Gastroesophageal sphincter (tissue), 4 donors: ENCODE results near the gene CASTOR2. TPM values are rescaled to one million over a fixed set of nuclear protein-coding genes. Genes with fewer than 3 reads are reported as not detected.
"Not testable (repeated sequence)": the region's sequence is repeated elsewhere in the genome, so short reads cannot be mapped to it uniquely, and the experiment has no call there.

Source experiments
- ATAC-seq: fragments of 150-250 bp; one replicate; pipeline ENCODE4 v1.9.1; 2016; ENCODE audit warnings: mild to moderate bottlenecking, moderate library complexity
- H3K27ac ChIP-seq, 4 donors: fragments of 200-600 bp; sonication (generic) in 3 of 4; 1 replicate in 3 of 4; 2 replicates in 1 of 4; pipeline ENCODE4 v1.5.1; 2016 to 2019
- H3K27me3 ChIP-seq: fragments of 200-600 bp; sonication (generic); one replicate; pipeline ENCODE4 v1.5.1; 2019
- H3K36me3 ChIP-seq, 2 donors: fragments of 200-600 bp; sonication (generic); one replicate each; pipeline ENCODE4 v1.5.1; 2019; ENCODE audit warnings: control low read depth in 1 of 2
- H3K4me1 ChIP-seq, 3 donors: fragments of 200-600 bp; sonication (generic); 1 replicate in 2 of 3; 2 replicates in 1 of 3; pipeline ENCODE4 v1.5.1; 2016 to 2019; ENCODE audit warnings: control low read depth in 2 of 3
- H3K4me3 ChIP-seq, 2 donors: fragments of 200-600 bp; sonication (generic); one replicate each; pipeline ENCODE4 v1.5.1; 2019; ENCODE audit warnings: mild to moderate bottlenecking in 1 of 2, moderate library complexity in 1 of 2
- H3K9me3 ChIP-seq, 3 donors: fragments of 200-600 bp; sonication (generic); one replicate each; pipeline ENCODE4 v1.5.1; 2017 to 2019; ENCODE audit warnings: control low read depth in 2 of 3
- WGBS, 2 donors: methylation state at CpG; one replicate each; pipeline ENCODE4 v1.1.5; 2018; ENCODE audit warnings: low coverage in 1 of 2; 5-methylcytosine and 5-hydroxymethylcytosine counted together
- total RNA-seq, 4 donors: library from RNA; depleted of rRNA; stranded (reverse); fragments of >200 nt; gene quantifications; one replicate each; pipeline ENCODE4 v1.1.0, GENCODE V29; 2016

Gene CASTOR2
- 10 to 100 TPM in 2 of 4 donors, 1 to 10 TPM in 2; 6.8 to 30.5 (median 14.6) TPM for total RNA-seq

DNA sequence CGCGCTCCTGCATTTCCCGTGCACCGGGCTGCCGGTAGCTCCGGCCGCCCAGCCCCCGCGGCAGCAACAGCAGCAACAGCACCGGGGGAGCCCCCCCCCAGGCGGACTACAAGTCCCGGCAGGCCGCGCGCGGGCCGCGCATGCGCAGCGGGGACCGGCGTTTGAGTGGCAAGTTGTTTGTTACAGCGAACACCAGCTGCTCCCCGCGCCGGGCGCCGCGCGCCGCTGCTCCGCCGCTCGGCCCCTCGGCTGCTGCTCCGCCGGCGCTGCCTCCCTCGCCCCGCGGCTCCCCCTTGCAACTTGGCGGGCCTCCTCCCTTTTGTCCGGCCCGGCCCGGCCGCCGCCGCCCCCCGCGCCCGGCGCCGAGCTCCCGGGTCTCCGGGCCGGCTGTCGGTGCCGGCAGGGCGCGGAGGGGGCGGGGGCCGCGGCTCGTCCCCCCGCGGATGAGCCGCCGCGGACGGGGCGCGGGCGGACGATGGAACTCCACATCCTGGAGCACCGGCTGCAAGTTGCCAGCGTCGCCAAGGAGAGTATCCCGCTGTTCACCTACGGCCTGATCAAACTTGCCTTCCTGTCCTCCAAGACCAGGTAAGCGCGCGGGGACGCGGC lies at the start of gene CASTOR2:
TSS of gene CASTOR2 (plus strand) at position 195 of the 609 bp plus-strand sequence. CDS start at position 476, 281 bp downstream.
- H3K4me3 ChIP-seq: peak within 1 kb of the TSS; percentile 34 to 49

DNA sequence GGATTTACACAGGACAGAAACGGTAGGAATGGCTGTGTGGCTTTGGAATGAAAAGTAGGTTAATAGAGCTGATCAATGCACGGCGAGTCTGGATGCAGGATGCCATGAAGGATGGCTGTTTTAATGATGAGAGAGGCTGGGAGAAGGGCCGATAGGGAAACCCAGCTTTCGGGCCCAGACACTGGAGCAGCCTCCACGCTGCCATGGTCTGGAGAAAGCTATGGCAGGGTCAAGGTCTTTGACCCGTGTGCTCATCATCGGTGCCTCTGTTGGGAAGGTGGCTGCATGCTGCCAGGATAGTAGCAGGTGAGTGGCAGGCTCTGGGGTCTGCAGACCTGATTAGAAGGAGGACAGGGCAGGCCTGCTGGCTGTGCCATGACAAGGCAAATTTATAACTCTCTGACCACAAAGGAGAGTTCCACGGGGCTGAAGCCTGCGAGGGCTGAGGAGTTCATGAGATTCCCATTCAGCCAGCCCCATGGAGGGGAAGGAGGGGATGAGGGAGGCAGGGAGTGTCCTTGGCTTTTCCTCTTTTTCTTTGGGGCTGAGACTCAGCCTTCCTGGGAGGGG lies 42.1 kb upstream of the CASTOR2 start:
- not testable (repeated sequence) for H3K4me3 ChIP-seq, H3K27me3 ChIP-seq, ATAC-seq, H3K4me1 ChIP-seq, H3K9me3 ChIP-seq, H3K36me3 ChIP-seq, H3K27ac ChIP-seq
- 40 to 71% methylated on average over 1 to 3 of the region's 10 CpGs for WGBS, 2 donors

More for the DNA sequence above, at the start of gene CASTOR2:
- not testable (repeated sequence) for H3K36me3 ChIP-seq, H3K4me1 ChIP-seq, H3K9me3 ChIP-seq, H3K27me3 ChIP-seq
- ATAC-seq: peak; percentile 95
- peak within 1 kb of the TSS in 1 of 4 donors; percentile 46 for H3K27ac ChIP-seq
- WGBS, 2 donors: no CpG with 5 or more reads among the region's 84 CpGs

DNA sequence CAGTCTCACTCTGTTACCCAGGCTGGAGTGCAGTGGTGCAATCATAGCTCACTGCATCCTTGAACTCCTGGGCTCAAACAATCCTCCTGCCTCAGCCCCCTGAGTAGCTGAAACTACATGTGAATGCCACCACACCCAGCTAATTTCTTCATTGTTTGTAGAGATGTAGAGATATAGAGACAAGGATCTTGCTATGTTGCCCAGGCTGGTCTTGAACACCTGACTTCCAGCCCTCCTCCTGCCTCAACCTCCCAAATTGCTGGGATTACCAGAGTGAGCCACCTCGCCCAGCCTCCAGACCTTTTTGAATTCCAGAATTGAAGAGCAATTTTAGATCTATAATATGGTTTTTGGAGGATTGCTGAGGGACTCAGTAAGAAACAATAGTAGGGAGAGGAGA lies 40.9 kb upstream of the CASTOR2 start:
- H3K27ac ChIP-seq, H3K27me3 ChIP-seq, H3K9me3 ChIP-seq, H3K4me1 ChIP-seq, H3K4me3 ChIP-seq, H3K36me3 ChIP-seq, ATAC-seq: not testable (repeated sequence)
- 100% methylated on average over 1 of the region's 1 CpG for WGBS, 2 donors

DNA sequence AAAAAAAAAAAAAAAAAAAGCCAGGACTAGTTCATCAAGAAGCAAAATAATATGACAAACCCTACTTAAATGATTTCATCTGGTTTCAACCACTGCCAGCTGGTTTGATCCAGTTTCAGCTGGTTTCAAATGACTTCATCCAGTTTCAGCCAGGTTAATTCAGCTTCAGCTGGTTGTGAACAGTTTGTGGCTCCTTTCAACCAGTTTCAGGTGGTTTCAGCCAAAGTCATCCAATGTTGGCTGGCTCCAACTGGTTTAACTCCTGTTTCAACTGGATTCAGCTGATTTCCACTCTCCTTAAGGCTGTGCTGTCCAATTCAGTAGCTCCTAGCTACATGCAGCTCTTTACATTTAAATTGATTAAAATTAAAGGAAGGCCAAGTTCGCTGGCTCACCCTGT lies 37.5 kb upstream of the CASTOR2 start:
- H3K27ac ChIP-seq, H3K4me1 ChIP-seq, ATAC-seq, H3K4me3 ChIP-seq, H3K9me3 ChIP-seq, H3K36me3 ChIP-seq, H3K27me3 ChIP-seq: not testable (repeated sequence)
- no CpG with 5 or more reads among the region's 1 CpG for WGBS, 2 donors

DNA sequence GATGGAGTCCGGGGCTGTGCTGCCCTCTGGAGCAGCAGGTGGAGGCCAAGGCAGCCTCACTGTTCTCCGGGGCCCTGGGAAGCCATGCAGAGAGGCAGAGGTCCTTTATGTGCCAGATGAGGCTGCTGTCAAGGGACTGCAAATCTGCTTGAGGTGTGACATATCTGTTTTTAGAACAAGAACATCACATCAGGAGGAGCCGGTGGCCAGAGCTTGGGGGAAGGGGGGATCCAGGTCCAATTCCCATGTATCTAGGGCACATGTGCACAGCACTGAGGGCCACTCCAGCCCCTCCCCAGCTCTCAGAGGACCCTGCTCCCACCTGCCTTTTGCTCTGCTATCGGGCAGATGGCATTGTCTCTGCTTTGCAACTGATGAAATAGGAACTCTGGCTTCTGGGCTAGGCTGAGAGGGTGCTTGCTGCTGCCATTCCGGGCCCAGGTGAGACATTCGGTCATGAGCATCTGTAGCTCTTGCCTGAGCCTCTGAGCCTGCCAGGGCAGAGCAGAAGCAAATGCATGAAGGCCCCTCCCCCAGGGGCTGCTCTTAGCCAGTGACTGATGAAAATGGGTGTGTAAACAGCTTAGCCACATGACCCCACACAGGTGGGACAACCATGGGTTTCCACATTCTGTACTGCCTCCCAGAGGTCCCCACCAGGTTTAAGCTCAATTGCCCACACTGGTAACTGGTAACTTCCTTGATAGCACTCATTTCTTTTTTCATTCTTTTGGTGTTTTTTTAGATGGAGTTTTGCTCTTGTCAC lies 32.8 kb upstream of the CASTOR2 start:
- not testable (repeated sequence) for H3K36me3 ChIP-seq, H3K4me1 ChIP-seq, ATAC-seq, H3K4me3 ChIP-seq, H3K27ac ChIP-seq, H3K27me3 ChIP-seq, H3K9me3 ChIP-seq
- no CpG with 5 or more reads among the region's 6 CpGs for WGBS, 2 donors

DNA sequence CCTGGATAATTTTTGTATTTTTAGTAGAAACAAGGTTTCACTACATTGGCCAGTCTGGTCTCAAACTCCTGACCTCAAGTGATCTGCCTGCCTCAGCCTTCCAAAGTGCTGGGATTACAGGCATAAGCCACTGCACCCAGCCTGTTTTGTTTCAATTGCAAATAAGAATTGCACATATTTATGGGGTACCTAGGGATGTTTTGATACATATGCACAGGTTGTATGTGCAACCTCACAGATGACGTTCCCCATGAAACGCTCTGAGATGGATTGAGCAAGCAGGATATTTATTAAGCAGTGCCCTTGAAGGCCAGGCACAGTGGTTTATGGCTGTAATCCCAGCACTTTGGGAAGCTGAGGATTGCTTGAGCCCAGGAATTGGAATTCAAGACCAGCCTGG lies 25.1 kb upstream of the CASTOR2 start:
- WGBS, 2 donors: no CpG with 5 or more reads among the region's 2 CpGs
- not testable (repeated sequence) for H3K27ac ChIP-seq, H3K4me3 ChIP-seq, H3K36me3 ChIP-seq, H3K4me1 ChIP-seq, H3K9me3 ChIP-seq, ATAC-seq, H3K27me3 ChIP-seq

DNA sequence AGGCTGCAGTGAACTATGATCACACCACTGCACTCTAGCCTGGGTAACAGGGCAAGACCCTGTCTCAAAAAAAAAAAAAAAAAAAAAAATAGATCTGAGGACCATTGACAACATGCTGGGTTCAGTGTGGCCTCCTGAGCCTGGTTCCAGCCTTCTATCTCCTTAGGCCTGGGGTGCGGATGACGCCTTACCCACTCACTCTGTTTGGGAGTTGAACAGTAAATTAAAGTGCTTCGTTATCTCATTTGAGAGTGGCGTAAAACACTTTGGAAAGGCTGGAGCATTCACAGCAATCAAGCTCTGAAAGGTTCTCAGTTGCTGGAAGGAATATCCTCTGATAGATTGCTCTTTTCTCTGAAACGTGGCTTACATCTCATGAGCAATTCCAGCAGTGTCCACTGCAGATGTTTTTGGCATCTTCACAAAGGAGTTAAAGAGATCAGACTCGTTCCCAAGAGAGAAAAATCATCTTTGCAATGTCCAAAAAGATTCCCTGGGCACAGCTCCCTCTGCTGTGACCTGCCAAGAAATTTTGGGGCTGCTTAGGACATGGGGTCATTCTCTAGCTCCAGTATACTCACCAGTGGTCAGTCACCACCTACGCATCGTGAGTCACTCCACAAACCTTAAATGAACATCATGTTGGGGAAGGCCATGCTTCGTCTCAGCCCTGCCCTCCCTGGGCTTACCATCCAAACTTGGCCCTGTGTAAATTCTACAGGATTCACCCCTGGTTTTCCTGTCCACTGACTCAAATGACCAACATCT lies 23.0 kb upstream of the CASTOR2 start:
- H3K4me1 ChIP-seq, H3K4me3 ChIP-seq, H3K36me3 ChIP-seq, H3K27me3 ChIP-seq, H3K27ac ChIP-seq, H3K9me3 ChIP-seq: not testable (repeated sequence)
- no CpG with 5 or more reads among the region's 9 CpGs for WGBS, 2 donors
- peak; percentile 43 for ATAC-seq

DNA sequence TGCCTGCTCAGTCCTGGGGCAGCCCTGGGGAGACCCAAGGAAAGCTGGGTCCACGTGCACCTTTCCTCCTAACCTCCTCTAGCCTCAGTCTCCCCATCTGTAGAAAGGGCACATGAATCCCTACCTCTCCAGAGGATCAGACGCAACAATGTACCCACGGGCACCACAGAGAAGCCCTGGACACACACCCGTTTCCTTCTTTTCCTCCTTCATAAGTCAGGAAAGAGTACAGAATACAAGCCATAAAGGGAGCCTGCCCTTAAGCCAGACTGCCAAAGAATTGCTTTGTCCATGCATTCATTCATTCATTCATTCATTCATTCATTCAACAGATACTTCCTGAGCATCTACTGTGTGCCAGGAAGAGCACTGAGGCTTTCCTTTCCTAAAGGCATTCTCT lies 20.6 kb upstream of the CASTOR2 start:
- 58 to 100% methylated on average over 1 to 2 of the region's 4 CpGs for WGBS, 2 donors
- not testable (repeated sequence) for H3K4me1 ChIP-seq, H3K27ac ChIP-seq, ATAC-seq, H3K9me3 ChIP-seq, H3K4me3 ChIP-seq, H3K36me3 ChIP-seq, H3K27me3 ChIP-seq

DNA sequence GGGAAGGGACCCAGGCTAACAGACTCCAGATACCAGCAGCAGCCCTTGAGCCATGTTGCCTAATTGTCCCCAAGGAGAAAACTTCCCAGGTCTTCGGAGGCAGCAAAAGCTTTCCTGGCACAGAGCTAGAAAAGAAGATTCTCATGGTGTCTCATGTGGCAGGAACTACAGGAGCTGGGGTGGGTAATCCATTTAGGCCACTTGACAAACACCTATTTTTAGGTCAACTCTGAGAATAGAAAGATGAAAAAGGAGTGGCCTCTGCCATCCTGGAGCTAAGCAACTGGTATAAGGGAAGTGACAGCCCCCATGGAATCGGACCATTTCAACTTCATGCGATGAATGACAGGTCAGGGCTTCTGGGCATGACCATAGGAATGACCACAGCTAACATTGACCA lies 16.8 kb upstream of the CASTOR2 start:
- H3K36me3 ChIP-seq, ATAC-seq, H3K27me3 ChIP-seq, H3K4me1 ChIP-seq, H3K9me3 ChIP-seq, H3K4me3 ChIP-seq, H3K27ac ChIP-seq: not testable (repeated sequence)
- no CpG with 5 or more reads among the region's 3 CpGs for WGBS, 2 donors

DNA sequence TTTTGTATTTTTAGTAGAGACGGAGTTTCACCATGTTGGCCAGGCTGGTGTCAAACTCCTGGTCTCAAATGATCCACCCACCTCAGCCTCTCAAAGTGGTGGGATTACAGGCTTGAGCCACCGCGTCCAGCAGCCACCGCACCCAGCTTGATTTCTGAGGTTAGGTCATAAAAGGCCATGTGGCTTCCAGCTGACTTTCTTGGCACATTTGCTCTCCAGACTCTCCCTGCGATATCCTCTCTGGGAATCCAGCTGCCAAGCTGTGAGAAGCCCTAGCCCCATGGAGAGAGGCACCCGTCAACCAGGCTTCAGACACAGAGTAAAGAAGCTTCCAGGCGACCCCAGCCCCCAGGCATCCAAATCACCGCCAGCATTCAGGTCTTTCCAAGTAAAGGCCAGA lies 10.7 kb upstream of the CASTOR2 start:
- no CpG with 5 or more reads among the region's 8 CpGs for WGBS, 2 donors
- H3K36me3 ChIP-seq, ATAC-seq, H3K4me1 ChIP-seq, H3K27ac ChIP-seq, H3K4me3 ChIP-seq, H3K27me3 ChIP-seq, H3K9me3 ChIP-seq: not testable (repeated sequence)

DNA sequence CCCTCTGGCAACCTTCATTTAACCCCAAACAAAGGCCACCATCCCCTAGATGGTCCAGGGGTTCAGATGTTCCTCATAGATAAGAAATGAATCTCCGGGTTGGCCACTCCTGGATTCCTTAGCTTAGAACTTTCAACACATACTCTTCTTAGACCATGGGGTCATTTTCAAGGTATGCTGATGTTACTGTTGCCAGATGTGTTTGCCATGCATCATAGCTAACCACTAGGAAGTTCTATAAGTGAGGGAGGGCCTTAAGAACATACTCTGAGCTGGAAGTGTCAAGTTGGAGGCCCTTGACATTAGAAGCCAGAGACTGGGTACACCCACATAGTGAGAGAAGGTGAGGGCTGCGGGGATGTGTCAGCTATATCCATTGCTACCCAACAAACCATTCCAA lies 6.2 kb upstream of the CASTOR2 start:
- no CpG with 5 or more reads among the region's 2 CpGs for WGBS, 2 donors
- H3K36me3 ChIP-seq: not testable (repeated sequence)

DNA sequence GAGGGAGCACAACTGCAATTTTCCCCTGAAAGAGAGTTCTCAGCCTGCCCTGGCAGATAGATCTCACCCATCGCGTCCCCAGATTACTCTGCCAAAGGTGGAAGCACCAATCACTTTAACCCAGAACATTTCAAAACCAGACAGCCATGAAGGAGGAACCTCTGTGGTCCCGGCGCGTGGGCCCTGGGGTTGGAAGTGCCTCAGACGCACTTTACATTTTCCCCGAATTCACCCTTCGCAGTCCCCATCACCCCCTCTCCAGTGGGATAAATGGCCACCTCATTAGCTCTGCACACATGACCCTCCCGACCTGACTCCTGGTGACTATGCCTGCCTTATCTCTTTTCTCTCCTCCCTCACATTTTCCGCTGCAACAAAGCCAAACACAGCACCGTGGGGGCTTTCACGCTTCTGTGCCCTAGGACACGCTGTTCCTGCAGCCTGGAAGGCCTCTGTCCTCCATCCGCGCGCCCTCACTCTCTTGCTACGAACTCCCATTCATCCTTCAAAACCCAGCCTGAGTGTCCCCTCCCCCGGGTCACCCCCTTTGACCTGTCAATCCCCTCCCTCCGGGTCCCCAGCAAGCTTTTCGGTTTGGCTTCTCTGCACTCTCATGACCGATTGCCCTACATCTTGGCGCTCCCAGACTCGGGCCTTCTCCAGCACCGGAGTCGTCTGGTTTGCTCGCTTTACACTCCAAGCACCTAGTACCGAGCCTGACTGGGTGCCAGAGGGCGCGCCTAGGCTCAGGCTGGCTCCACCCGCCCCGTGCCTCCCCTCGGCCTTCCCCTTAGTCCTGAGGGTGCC lies 598 bp upstream of the CASTOR2 start:
- not testable (repeated sequence) for H3K36me3 ChIP-seq, H3K9me3 ChIP-seq, ATAC-seq, H3K4me1 ChIP-seq, H3K27me3 ChIP-seq
- Histone ChIP-seq H3K4me3 (peak overlapping the region; percentile 34 to 49), H3K27ac (peak overlapping the region in 1 of 4 donors; percentile 46)
- 21 to 31% methylated on average over 3 to 8 of the region's 32 CpGs for WGBS, 2 donors

More for the DNA sequence above, 6.2 kb upstream of the CASTOR2 start:
- ATAC-seq, H3K4me1 ChIP-seq, H3K4me3 ChIP-seq, H3K27ac ChIP-seq, H3K27me3 ChIP-seq, H3K9me3 ChIP-seq: not testable (repeated sequence)
